ENCODE measurements around the gene NKD2.

DNA sequence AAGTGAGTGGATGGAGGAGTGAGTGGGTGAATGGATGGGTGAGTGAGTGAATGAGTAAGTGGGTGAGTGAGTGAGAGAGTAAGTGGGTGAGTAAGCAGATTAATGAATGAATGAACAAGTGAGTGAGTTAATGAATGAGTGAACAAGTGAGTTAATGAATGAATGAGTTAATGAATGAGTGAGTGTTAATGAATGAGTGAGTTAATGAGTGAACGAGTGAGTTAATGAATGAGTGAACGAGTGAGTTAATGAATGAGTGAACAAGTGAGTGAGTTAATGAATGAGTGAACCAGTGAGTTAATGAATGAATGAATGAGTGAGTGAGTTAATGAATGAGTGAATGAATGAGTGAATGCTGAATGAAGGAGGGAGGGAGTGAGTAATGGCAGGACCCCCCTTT, 26.4 kb downstream of the NKD2 start:
- TF ChIP-seq EZH2phosphoT487 (IDR thresholded peaks at IDR 0.05; ENCODE audit: borderline replicate concordance) = no peak
- TF ChIP-seq, protein P1, sequence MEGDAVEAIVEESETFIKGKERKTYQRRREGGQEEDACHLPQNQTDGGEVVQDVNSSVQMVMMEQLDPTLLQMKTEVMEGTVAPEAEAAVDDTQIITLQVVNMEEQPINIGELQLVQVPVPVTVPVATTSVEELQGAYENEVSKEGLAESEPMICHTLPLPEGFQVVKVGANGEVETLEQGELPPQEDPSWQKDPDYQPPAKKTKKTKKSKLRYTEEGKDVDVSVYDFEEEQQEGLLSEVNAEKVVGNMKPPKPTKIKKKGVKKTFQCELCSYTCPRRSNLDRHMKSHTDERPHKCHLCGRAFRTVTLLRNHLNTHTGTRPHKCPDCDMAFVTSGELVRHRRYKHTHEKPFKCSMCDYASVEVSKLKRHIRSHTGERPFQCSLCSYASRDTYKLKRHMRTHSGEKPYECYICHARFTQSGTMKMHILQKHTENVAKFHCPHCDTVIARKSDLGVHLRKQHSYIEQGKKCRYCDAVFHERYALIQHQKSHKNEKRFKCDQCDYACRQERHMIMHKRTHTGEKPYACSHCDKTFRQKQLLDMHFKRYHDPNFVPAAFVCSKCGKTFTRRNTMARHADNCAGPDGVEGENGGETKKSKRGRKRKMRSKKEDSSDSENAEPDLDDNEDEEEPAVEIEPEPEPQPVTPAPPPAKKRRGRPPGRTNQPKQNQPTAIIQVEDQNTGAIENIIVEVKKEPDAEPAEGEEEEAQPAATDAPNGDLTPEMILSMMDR (conservative IDR thresholded peaks at IDR 0.05; ENCODE audit: low read length) = no peak
